Stimulated activated CD8-positive, alpha-beta memory T cell treated with anti-CD3 and anti-CD28 coated beads, Interleukin-4, amount 100 ng/mL, for 48 hours (primary cell): ENCODE results near the gene EZR.

Source experiments
- DNase-seq: peaks from one replicate; pipeline ENCODE4 v3.0.0-alpha.2; 2020

The EZR gene

DNA sequence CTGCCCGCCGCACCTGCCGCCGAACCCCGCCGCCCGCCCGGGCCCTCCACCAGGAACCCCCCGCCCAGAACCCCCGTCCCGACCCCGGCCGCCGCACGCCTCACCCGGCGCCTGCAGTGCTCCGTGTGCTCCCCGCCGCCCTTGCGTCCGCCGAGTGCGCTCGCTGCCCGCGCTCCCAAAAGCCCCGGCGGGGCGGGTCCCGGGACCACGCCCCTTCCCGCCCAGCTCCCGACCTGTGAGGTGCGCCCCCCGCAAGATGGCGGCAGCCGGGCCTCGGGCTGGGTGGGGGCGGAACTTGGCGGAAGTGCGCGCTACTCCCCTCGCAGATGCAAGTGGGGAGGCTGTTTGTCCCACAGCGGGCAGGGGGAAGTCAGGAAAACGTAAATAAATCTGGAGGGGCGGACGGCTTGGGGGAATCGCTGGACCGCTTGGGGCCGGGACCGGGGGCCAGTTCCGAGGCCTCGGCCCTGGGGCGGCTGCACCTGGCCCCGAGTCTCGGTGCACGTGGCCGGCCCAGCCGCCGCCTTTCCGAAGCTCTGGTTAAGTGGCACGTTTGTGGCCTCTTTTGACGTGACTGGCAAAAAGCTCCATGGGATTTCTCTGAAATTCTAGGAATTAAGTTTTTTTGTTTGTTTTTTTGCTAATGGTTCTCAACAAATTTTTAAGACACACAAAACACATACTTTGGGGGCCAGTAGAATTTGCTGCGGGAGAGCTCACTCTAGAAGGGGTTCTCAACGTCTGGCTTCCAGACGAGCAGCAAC lies at the start of gene EZR:
Gene EZR (minus strand): TSS at position 156 of the 764 bp plus-strand sequence. CDS start 1,275 bp downstream, outside the sequence.
- DNase-seq = peak; percentile 89

- no peak for DNase-seq
Measured at GRCh38 chr6:158868122-158868480, 48.9 kb upstream of the EZR start.

- no peak for DNase-seq
Measured at GRCh38 chr6:158867381-158868121, 48.4 kb upstream of the EZR start.

- DNase-seq = no peak
Measured at GRCh38 chr6:158865769-158866168, 46.6 kb upstream of the EZR start.

- no peak for DNase-seq
Measured at GRCh38 chr6:158863646-158864045, 44.5 kb upstream of the EZR start.

- DNase-seq = no peak
Measured at GRCh38 chr6:158861686-158862381, 42.7 kb upstream of the EZR start.

GRCh38 chr6:158860279-158860865 lies 41.2 kb upstream of the EZR start:
- DNase-seq = no peak

DNA sequence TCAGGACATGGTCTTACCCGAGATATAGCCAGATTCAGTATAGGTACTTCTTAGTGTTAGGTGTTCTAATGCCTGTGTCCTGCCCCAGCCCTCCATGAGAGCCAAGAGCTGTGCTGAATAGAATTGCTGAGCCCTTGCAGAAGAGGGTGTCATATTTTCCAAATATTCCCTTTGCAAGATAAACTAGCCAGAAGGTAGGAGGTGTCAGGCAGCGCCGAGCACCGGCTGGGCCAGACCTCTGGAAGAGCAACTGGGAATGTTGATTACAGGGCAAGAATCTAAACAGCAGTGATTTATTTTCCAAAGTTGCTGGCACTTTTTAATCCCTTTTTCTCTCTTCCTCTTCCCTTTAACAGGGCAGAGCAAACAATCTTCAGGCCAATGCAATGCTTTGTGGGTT lies 37.1 kb upstream of the EZR start:
- DNase-seq = no peak

GRCh38 chr6:158854214-158855101 lies 35.3 kb upstream of the EZR start:
- peak; percentile 33 for DNase-seq

- no peak for DNase-seq
Measured at GRCh38 chr6:158853880-158854213, 34.7 kb upstream of the EZR start.

- peak; percentile 89 for DNase-seq
Measured at GRCh38 chr6:158853072-158853879, 34.1 kb upstream of the EZR start.

DNA sequence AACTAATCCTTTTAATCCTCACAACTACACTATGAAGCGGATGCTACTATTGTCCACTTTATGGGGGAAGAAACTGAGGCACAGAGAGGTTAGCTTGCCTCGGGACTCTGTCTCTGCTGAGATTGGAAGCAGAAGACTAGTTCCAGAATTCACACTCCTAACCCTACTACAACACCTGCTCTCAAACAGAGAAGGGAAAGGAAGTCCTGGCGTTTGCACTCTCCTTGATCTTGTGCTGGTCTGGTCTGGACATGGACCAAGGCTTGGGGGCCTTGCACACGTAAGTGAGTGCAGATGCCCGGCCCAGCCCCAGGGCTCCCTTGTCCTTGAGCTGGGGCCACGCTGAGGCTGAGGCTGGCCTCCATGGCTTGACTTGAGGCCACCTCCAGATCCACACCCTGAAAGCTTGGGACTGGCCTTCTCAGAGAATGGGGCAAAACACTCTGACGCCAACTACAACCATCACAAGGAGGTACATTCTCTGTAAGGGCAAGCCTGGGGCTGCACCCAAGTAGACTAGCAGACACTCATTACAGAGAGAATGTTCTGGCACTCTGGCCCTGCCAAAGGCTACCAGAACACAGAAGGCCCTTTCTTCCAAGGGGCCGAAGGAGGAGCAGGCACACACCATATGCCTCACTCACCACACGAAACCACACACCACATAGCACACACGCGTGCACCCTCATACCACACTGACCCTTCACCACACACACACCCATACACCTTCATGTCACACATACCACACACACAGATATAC lies 33.3 kb upstream of the EZR start:
- DNase-seq = peak; percentile 39

GRCh38 chr6:158850807-158851115 lies 31.6 kb upstream of the EZR start:
- no peak for DNase-seq

DNA sequence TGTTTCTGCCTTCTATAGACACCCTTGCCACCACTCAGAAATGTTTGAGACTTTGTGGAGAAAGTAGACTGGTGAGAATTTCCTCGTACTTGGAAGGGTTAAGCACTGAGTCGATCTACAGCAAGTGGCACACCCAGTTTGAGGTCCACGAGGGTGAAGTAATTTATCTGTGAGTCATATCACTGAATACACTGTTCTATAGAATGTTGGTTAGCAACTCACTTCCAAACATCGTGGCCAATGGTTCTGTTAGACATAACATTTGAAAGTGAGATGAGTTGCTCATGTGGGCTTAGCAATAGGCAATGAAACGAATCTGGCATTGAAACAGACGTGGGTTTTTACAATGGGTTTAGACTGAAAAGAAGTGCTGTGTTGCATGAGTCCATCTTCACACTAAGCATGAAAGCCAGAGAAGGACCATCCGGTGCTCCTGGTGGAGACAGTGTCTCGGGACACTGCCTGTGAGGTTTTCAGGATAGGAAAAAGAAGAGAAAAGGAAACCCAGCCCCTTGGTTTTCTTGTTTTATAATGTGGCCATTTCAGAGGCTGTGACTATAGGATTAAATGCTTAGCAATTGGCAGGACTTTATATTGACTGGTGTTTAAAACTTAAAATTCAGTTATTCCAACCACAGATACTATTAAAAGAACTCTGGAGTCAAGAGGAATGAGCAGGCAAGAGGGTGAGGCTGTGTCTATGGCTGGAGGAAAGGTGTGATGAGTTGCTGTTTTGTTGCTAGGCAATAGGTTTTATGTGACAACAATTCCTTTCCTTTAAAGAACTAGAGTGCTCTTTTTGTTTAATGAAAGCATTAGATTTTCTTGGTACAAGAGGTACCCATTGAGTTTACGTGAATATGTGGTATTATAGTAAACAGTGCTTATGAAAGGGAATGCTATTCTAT lies 31.0 kb upstream of the EZR start:
- DNase-seq = peak; percentile 58

DNA sequence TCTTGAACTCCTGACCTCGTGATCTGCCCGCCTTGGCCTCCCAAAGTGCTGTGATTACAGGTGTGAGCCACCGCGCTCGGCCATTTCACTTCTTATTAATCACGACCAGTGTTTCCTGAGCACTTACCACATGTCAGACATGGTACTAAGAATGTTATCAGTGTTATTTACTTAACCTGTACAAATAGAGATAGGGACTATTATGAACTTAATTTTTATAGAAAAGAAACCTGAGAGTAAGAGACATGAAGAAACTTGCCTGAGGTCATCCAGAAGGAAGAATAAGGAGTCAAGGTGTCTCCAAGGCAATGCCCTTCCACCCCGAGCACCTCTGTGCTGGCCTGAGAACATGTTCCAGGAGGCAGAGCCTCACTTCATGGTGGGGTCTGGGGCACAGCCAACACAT lies 29.3 kb upstream of the EZR start:
- DNase-seq = no peak

DNA sequence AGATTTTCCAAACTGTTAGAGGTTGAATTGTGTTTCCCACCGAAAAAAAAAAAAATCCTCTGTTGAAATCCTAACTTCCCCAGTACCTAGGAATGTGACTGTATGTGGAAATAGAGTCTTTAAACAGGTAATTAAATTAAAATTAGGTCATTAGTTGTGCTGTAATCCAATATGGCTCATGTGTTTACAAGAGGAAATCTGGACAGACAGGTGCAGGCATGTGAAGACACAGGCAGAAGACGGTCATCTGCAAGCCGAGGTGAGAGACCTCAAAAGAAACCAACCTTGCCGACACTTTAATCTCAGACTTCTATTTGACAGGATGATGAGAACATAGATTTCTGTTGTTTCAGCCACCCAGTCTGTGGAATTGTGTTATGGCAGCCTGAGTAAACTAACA lies 28.6 kb upstream of the EZR start:
- no peak for DNase-seq

GRCh38 chr6:158847012-158847529 lies 27.9 kb upstream of the EZR start:
- no peak for DNase-seq

- DNase-seq = no peak
Measured at GRCh38 chr6:158843751-158844683, 24.8 kb upstream of the EZR start.
